Measurements from ENCODE around the gene EBF3.

Gene EBF3

DNA sequence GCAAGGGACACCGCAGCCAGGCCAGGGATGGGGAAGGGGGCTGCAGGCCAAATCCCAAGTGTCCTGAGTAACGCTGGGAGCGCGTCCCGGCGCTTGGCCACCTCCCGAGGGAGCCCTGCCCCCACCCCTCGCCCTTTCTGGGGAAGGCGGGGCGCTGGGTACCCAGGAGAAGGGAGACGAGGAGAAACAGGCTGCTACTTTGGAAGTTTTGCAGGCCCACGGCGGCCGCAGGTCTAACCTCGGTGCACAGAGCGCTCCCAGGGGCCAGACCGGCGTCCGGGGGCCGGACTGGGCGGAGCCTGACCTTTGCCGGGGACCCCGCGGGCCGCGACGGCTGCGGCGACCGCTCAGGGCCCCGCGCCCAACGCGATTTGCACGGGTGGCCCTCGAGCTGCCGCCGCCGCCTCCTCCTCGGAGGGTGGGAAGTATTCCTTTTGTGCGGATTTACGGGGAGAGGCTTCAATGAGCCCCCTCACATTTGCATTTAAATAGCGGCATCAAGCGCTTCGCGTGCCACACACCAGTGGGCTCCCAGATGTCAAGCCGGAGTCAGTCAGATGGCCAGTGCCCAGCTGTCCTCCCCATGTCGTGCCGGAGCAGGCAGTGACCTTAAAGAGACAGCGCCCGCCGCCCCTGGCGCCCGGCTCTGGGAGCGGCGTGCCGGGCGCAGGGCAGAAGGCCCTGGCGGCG, 3.0 kb upstream of the EBF3 start:
- DNase-seq (ENCODE audit: low spot score), result peak; percentile 39
- Histone ChIP-seq H3K4me3 (ENCODE audit: low read length in 2 of 2) (peak overlapping the region in 1 of 2 donors; percentile 60), H3K27me3 (ENCODE audit: control insufficient read depth in 3 of 3, insufficient read depth in 3 of 3, low read depth in 1 of 3, low read length in 3 of 3) (peaks cover 61 to 92% (median 88%) of the 10 kb centered on the region in 3 experiments)

DNA sequence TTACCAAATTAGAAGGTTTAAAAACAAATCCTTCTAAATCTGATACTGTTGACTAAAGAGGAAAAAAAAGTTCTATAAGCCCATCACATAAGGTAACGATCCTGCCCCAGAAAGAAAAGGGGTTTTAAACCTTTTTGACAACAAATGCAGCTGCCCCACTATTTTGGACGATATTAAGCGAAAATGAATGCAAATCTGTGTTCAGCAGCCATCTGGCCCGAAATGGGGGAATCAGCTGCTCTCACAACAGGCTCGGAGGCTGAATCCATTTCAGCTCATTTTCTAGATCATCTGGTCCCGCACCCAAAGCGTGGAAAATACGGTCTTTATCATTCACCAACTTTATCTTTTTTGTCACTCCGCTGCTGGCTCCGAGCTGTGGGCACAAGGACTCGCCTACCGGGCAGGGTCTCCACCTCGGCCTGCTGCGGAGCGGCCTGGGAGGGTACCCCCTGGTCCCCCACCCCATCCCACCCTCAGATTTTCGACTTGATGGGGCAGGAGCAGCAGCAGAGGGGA, 2.4 kb upstream of the EBF3 start:
- H2BK12ac ChIP-seq (ENCODE audit: low read length), result no peak overlapping the region
- peak overlapping the region; percentile 80 for H3K18ac ChIP-seq (ENCODE audit: low read length)
- H3K4ac ChIP-seq (ENCODE audit: low read length), result no peak overlapping the region
- peak overlapping the region; percentile 38 for H2BK15ac ChIP-seq (ENCODE audit: low read length)
- H3K4me2 ChIP-seq (ENCODE audit: insufficient read depth, low read length, poor library complexity, severe bottlenecking), result peak overlapping the region; percentile 49
- H2BK5ac ChIP-seq (ENCODE audit: low read length), result no peak overlapping the region
- peaks cover 6 to 19% of the 10 kb centered on the region in 2 donors for H3K4me1 ChIP-seq (ENCODE audit: control insufficient read depth in 2 of 2, insufficient read depth in 1 of 2, low read depth in 1 of 2, low read length in 2 of 2)
- no peak overlapping the region for H4K91ac ChIP-seq (ENCODE audit: low read depth, low read length, poor library complexity)
- H3K14ac ChIP-seq (ENCODE audit: low read length), result no peak overlapping the region
- peaks cover 62 to 94% (median 88%) of the 10 kb centered on the region in 3 experiments for H3K27me3 ChIP-seq (ENCODE audit: control insufficient read depth in 3 of 3, insufficient read depth in 3 of 3, low read depth in 1 of 3, low read length in 3 of 3)
- H2BK120ac ChIP-seq (ENCODE audit: low read depth, low read length), result no peak overlapping the region
- no peak overlapping the region for H4K8ac ChIP-seq (ENCODE audit: low read depth, low read length)
- H3K4me3 ChIP-seq (ENCODE audit: low read length in 2 of 2), result peak overlapping the region in 1 of 2 donors; percentile 60
- no peaks in the 10 kb centered on the region for H3K9me3 ChIP-seq (replicated peaks in 1 of 2; ENCODE audit: control insufficient read depth in 2 of 2, insufficient read depth in 1 of 2, low read depth in 1 of 2, low read length in 2 of 2)
- no peak overlapping the region for H2AK5ac ChIP-seq (ENCODE audit: low read depth, low read length)
- peak overlapping the region; percentile 77 for H3K9ac ChIP-seq (ENCODE audit: low read depth, low read length, poor library complexity)
- H3K23ac ChIP-seq (ENCODE audit: low read depth, low read length, poor library complexity), result peak overlapping the region; percentile 31
- peak; percentile 12 for DNase-seq (ENCODE audit: low spot score)
- no CpG with 5 or more reads among the region's 16 CpGs for WGBS, 2 donors (ENCODE audit: extremely low coverage in 2 of 2, insufficient read length in 2 of 2, insufficient replicate concordance in 1 of 2)
- peak overlapping the region; percentile 53 for H2AFZ ChIP-seq (ENCODE audit: low read length)
- H3K36me3 ChIP-seq (replicated peaks in 1 of 2; ENCODE audit: control insufficient read depth in 2 of 2, insufficient read depth in 2 of 2, low read length in 2 of 2), result no peaks in the 10 kb centered on the region
- H3K27ac ChIP-seq (replicated peaks; ENCODE audit: low read length), result no peak overlapping the region
- H3K79me1 ChIP-seq (ENCODE audit: low read depth, low read length), result no peaks in the 10 kb centered on the region

More for the DNA sequence above, 3.0 kb upstream of the EBF3 start:
- Histone ChIP-seq H3K4me2 (ENCODE audit: insufficient read depth, low read length, poor library complexity, severe bottlenecking) (peak overlapping the region; percentile 49), H3K23ac (ENCODE audit: low read depth, low read length, poor library complexity) (peak overlapping the region; percentile 31), H2BK120ac (ENCODE audit: low read depth, low read length) (no peak overlapping the region), H3K9me3 (replicated peaks in 1 of 2; ENCODE audit: control insufficient read depth in 2 of 2, insufficient read depth in 1 of 2, low read depth in 1 of 2, low read length in 2 of 2) (no peaks in the 10 kb centered on the region), H4K8ac (ENCODE audit: low read depth, low read length) (no peak overlapping the region), H3K14ac (ENCODE audit: low read length) (no peak overlapping the region), H3K4ac (ENCODE audit: low read length) (no peak overlapping the region), H3K18ac (ENCODE audit: low read length) (peak overlapping the region; percentile 80), H2BK5ac (ENCODE audit: low read length) (no peak overlapping the region), H3K27ac (replicated peaks; ENCODE audit: low read length) (no peak overlapping the region), H2AK5ac (ENCODE audit: low read depth, low read length) (peak overlapping the region; percentile 94), H3K9ac (ENCODE audit: low read depth, low read length, poor library complexity) (peak overlapping the region; percentile 77), H3K36me3 (replicated peaks in 1 of 2; ENCODE audit: control insufficient read depth in 2 of 2, insufficient read depth in 2 of 2, low read length in 2 of 2) (no peaks in the 10 kb centered on the region), H2BK15ac (ENCODE audit: low read length) (peak overlapping the region; percentile 38), H2AFZ (ENCODE audit: low read length) (peak overlapping the region; percentile 53), H3K4me1 (ENCODE audit: control insufficient read depth in 2 of 2, insufficient read depth in 1 of 2, low read depth in 1 of 2, low read length in 2 of 2) (peaks cover 6 to 19% of the 10 kb centered on the region in 2 donors), H4K91ac (ENCODE audit: low read depth, low read length, poor library complexity) (no peak overlapping the region), H2BK12ac (ENCODE audit: low read length) (no peak overlapping the region), H3K79me1 (ENCODE audit: low read depth, low read length) (no peaks in the 10 kb centered on the region)
- WGBS, 2 donors (ENCODE audit: extremely low coverage in 2 of 2, insufficient read length in 2 of 2, insufficient replicate concordance in 1 of 2), result no CpG with 5 or more reads among the region's 60 CpGs

DNA sequence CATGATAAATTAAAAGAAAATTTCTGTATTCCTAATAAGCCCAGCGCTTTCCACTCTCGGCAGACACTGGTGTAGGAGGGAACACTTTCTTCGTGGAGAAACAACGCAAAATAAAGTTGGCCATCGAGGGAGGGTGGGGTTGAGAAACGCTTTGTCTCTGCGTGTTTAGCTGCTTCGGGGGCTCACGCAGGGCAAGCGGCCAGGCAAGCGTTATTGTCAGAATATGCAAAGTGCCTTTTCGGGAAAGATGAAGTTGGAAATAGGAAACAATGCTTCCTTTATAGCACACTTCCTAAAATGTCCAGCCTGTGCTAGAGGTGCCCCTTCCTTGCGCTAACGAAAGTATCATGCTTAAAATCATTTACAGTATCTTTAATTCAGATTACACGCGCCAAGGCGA, 1.9 kb upstream of the EBF3 start:
- Histone ChIP-seq H3K4me1 (ENCODE audit: control insufficient read depth in 2 of 2, insufficient read depth in 1 of 2, low read depth in 1 of 2, low read length in 2 of 2) (peaks cover 6 to 19% of the 10 kb centered on the region in 2 donors), H2BK5ac (ENCODE audit: low read length) (no peak overlapping the region), H2AK5ac (ENCODE audit: low read depth, low read length) (no peak overlapping the region), H3K18ac (ENCODE audit: low read length) (no peak overlapping the region), H3K14ac (ENCODE audit: low read length) (no peak overlapping the region), H3K4me3 (ENCODE audit: low read length in 2 of 2) (no peak overlapping the region), H3K79me1 (ENCODE audit: low read depth, low read length) (no peaks in the 10 kb centered on the region), H3K9ac (ENCODE audit: low read depth, low read length, poor library complexity) (no peak overlapping the region), H2AFZ (ENCODE audit: low read length) (no peak overlapping the region), H3K9me3 (replicated peaks in 1 of 2; ENCODE audit: control insufficient read depth in 2 of 2, insufficient read depth in 1 of 2, low read depth in 1 of 2, low read length in 2 of 2) (no peaks in the 10 kb centered on the region), H4K91ac (ENCODE audit: low read depth, low read length, poor library complexity) (no peak overlapping the region), H3K4me2 (ENCODE audit: insufficient read depth, low read length, poor library complexity, severe bottlenecking) (no peak overlapping the region), H3K23ac (ENCODE audit: low read depth, low read length, poor library complexity) (no peak overlapping the region), H3K27me3 (ENCODE audit: control insufficient read depth in 3 of 3, insufficient read depth in 3 of 3, low read depth in 1 of 3, low read length in 3 of 3) (peaks cover 62 to 95% (median 89%) of the 10 kb centered on the region in 3 experiments), H2BK15ac (ENCODE audit: low read length) (no peak overlapping the region), H3K27ac (replicated peaks; ENCODE audit: low read length) (no peak overlapping the region), H4K8ac (ENCODE audit: low read depth, low read length) (no peak overlapping the region), H3K36me3 (replicated peaks in 1 of 2; ENCODE audit: control insufficient read depth in 2 of 2, insufficient read depth in 2 of 2, low read length in 2 of 2) (no peaks in the 10 kb centered on the region), H2BK120ac (ENCODE audit: low read depth, low read length) (no peak overlapping the region), H3K4ac (ENCODE audit: low read length) (no peak overlapping the region), H2BK12ac (ENCODE audit: low read length) (no peak overlapping the region)
- whole genome bisulfite sequencing, 2 donors (ENCODE audit: extremely low coverage in 2 of 2, insufficient read length in 2 of 2, insufficient replicate concordance in 1 of 2), result no CpG with 5 or more reads among the region's 17 CpGs
- peak; percentile 14 for DNase-seq (ENCODE audit: low spot score)

DNA sequence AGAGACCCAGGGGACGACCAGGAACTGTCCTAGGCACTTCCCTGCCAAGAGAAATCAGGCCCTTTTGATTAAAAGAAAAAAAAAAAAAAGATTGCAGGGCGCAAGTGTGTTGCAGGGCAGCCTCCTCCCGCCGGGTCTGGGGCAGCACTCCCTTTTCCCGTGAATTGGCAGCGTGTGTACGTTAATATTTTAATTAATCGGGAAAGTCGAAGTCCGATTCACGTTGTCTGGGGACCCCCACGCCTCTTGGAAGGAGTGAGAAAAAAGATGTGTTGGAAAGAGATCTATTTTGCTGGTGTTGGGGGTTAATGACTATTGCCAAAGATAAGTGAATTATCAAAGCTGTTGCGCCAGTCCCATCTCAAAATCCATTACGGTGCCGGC, 1.3 kb upstream of the EBF3 start:
- Histone ChIP-seq H3K9me3 (replicated peaks in 1 of 2; ENCODE audit: control insufficient read depth in 2 of 2, insufficient read depth in 1 of 2, low read depth in 1 of 2, low read length in 2 of 2) (no peaks in the 10 kb centered on the region), H3K27me3 (ENCODE audit: control insufficient read depth in 3 of 3, insufficient read depth in 3 of 3, low read depth in 1 of 3, low read length in 3 of 3) (peaks cover 59 to 95% (median 89%) of the 10 kb centered on the region in 3 experiments), H2BK120ac (ENCODE audit: low read depth, low read length) (peak overlapping the region; percentile 94), H3K18ac (ENCODE audit: low read length) (no peak overlapping the region), H2AK5ac (ENCODE audit: low read depth, low read length) (no peak overlapping the region), H3K4me1 (ENCODE audit: control insufficient read depth in 2 of 2, insufficient read depth in 1 of 2, low read depth in 1 of 2, low read length in 2 of 2) (peaks cover 6 to 17% of the 10 kb centered on the region in 2 donors), H2BK12ac (ENCODE audit: low read length) (no peak overlapping the region), H3K79me1 (ENCODE audit: low read depth, low read length) (no peaks in the 10 kb centered on the region), H3K14ac (ENCODE audit: low read length) (no peak overlapping the region), H4K8ac (ENCODE audit: low read depth, low read length) (no peak overlapping the region), H3K4ac (ENCODE audit: low read length) (no peak overlapping the region), H3K36me3 (replicated peaks in 1 of 2; ENCODE audit: control insufficient read depth in 2 of 2, insufficient read depth in 2 of 2, low read length in 2 of 2) (no peaks in the 10 kb centered on the region), H2BK15ac (ENCODE audit: low read length) (no peak overlapping the region), H3K23ac (ENCODE audit: low read depth, low read length, poor library complexity) (no peak overlapping the region), H3K4me3 (ENCODE audit: low read length in 2 of 2) (no peak overlapping the region), H3K9ac (ENCODE audit: low read depth, low read length, poor library complexity) (no peak overlapping the region), H3K4me2 (ENCODE audit: insufficient read depth, low read length, poor library complexity, severe bottlenecking) (peak overlapping the region; percentile 80), H4K91ac (ENCODE audit: low read depth, low read length, poor library complexity) (no peak overlapping the region), H3K27ac (replicated peaks; ENCODE audit: low read length) (no peak overlapping the region), H2AFZ (ENCODE audit: low read length) (peak overlapping the region; percentile 68), H2BK5ac (ENCODE audit: low read length) (no peak overlapping the region)
- no CpG with 5 or more reads among the region's 15 CpGs for WGBS, 2 donors (ENCODE audit: extremely low coverage in 2 of 2, insufficient read length in 2 of 2, insufficient replicate concordance in 1 of 2)
- DNase-seq (ENCODE audit: low spot score), result no peak

Data from neuronal stem cell (in vitro differentiated cells).